ENCODE results near the gene MOCS1.
"Not testable (repeated sequence)": the region's sequence is repeated elsewhere in the genome, so short reads cannot be mapped to it uniquely, and the experiment has no call there.

The MOCS1 gene

DNA sequence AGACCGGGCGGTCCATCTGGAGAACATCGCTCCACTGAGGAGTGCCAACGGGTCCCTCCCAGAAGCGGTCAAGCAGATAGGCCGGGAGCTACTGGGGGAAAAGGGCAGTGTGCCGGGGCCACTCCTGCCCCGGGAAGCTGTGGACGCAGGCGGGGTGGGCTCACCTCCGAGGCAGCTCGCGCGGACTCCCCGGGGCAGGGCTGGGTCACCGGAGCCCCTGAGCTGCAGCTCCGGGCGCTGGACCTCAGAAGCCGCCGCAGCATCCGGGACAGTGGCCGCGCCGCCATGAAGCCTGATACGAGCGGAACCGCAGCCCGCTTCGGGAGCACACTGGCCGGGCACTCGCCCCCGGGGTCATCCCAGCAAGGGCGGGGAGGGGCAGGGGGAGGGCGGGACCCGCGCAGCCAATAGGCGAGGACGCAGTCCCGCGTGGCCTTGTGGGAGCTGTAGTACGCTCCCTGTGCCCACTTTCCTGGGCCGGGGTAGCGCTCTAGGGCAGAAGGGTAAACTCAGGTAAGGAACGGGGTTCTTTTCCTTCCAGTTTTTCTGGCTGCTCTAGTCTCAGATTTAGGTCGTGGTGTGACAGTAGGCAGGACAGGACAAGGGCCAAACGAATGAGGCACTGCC, at the start of gene MOCS1:
MOCS1 (minus strand) TSS at position 332 of the 627 bp plus-strand sequence; CDS start at position 287, 45 bp downstream.
- peak; percentile 22 for DNase-seq

GRCh38 chr6:39984051-39984450, 49.8 kb upstream of the MOCS1 start:
- DNase-seq = no peak

- no peak for DNase-seq
Observed at GRCh38 chr6:39983193-39983592, 48.9 kb upstream of the MOCS1 start.

DNA sequence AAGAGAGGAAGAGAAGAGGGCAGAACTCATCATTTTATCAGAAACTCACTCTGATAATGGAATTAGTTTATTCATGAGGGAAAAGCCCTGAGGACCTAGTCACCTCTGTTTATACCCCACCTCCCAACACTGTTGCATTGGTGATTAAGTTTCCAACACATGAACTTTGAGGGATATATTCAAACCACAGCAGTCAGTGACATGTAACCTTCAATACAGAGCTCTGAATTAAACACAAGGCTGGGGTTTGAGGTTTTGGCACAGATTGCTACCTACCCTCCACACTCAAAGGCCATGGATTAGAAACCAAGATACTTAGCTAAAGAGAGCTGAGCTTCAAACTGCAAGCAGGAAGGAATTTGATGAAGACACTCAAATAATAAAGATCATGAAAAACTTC, 48.5 kb upstream of the MOCS1 start:
- DNase-seq = no peak

DNA sequence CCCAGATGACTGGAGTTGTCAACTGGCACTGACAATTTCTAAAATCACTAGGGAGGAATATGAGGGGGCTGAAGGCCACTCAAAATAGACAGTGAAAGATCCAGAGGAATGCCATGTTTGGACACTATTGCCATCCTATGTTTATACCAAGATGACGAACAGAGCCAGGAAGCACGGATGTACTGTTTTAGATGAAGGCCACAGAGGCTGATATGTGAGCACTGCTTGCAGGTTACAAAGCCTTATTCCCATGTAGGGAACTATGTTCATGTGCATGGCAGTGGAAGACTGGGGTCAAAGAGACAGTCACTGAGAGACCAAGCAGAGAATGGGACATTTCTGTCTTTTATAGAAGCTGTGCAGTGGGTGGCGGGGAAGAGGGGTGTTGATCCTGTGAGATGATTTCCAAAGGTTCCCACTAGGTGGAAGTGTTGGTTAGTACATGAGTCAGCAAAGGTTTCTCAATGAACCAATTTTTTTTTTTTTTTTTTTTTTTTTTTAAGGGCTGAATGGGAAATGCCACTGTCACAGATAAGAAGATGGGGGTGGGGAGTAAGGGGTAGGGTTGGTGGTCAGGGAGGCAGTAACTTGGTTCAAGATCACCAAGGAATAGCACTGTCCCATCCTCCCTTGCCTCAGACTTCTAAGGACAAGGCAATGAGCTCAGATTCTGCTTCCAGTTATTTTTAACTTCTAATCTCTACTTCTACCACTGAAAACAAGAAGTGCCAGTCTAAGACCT, 46.7 kb upstream of the MOCS1 start:
- peak; percentile 42 for DNase-seq

- DNase-seq = no peak
Observed at GRCh38 chr6:39979461-39980328, 45.4 kb upstream of the MOCS1 start.

GRCh38 chr6:39978240-39978639, 44.0 kb upstream of the MOCS1 start:
- no peak for DNase-seq

DNA sequence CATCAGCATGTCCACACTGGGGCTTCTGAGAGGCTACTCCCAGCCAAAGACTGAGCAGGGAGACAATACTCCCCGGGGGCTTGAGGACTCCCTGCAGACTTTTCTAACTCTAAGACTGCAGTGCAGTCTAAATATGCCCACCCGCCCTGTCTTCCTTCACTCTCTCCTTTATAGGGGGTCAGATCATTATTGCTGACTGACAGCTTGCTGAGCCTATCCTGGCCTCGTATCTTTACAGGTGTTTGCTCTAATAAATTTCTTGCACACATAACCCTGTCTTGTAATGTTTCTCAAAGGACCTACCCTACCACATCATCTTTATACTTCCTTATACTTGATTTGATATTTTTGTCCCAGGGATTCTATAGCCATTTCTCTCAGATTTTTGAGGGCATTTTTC, 39.4 kb upstream of the MOCS1 start:
- no peak for DNase-seq

GRCh38 chr6:39972717-39973116, 38.5 kb upstream of the MOCS1 start:
- not testable (repeated sequence) for DNase-seq

DNA sequence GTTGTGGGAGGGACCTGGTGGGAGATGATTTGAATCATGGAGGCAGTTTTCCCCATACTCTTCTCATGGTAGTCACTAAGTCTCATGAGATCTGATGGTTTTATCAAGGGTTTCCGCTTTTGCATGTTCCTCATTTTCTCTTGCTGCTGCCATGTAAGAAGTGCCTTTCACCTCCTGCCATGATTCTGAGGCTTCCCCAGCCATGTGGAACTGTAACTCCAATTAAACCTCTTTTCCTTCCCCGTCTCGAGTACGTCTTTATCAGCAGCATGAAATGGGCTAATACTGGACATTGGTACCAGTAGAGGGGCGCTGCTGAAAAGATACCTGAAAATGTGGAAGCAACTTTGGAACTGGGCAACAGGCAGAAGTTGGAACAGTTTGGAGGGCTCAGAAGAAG, 36.9 kb upstream of the MOCS1 start:
- DNase-seq = not testable (repeated sequence)

GRCh38 chr6:39965751-39966150, 31.5 kb upstream of the MOCS1 start:
- DNase-seq = no peak

DNA sequence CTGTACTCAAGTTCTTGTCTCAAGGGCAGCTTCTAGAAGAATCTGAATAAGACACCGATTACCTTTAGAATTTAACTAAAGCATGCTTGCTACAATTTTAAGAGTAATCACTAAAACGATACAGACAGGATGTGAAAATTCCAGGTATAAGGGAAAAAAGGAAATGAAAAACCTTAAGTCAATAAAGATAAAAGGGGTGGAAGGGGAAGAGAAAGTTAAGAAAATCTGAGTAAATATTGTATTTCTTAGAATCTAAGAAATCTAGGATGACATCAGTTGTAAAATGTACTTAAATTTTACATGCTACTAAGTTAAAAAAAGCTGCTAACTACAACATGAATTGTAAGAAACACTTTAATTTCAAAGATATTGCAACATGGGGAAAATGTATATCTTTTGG, 30.3 kb upstream of the MOCS1 start:
- DNase-seq = no peak

DNA sequence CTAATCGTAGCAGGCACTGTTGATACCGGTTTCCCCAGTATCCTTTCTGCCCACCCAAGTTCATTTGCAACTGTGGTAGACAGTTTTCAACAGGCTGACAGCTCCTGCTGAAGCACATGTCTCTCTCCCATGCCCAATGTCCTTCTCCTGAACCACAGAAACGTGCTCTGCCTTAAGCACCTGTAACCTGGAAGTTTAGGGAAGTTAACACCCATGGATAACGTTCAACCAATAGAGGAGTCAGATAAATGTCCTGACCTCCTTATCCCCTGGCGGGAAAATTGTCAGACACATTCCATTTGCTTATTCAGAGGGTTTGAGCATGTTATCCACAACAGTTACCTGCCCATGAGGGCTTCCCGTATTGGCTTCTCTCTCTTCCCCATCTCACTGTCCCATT, 29.8 kb upstream of the MOCS1 start:
- no peak for DNase-seq

GRCh38 chr6:39962831-39963230, 28.6 kb upstream of the MOCS1 start:
- no peak for DNase-seq

- no peak for DNase-seq
Observed at GRCh38 chr6:39961178-39961577, 26.9 kb upstream of the MOCS1 start.

DNA sequence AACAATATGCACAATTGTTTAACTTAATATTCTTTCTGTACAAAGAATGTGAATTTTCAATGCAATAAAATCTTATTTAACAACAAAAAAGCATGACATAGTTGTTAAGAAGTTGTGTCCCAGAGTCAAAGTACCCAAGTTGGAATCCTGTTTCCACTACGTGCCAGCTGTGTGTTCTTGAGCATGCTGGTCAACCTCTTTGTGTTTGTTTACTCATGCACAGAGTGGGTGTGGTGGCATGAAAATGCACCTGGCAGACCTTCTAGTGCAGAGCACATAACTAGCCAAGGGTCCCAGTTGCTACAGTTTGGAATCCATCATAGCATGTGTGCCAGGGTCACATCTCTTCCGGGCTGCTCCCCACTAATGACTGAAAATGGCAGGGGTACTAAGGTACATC, 24.7 kb upstream of the MOCS1 start:
- DNase-seq = no peak

- no peak for DNase-seq
Observed at GRCh38 chr6:39956936-39957335, 22.7 kb upstream of the MOCS1 start.

DNA sequence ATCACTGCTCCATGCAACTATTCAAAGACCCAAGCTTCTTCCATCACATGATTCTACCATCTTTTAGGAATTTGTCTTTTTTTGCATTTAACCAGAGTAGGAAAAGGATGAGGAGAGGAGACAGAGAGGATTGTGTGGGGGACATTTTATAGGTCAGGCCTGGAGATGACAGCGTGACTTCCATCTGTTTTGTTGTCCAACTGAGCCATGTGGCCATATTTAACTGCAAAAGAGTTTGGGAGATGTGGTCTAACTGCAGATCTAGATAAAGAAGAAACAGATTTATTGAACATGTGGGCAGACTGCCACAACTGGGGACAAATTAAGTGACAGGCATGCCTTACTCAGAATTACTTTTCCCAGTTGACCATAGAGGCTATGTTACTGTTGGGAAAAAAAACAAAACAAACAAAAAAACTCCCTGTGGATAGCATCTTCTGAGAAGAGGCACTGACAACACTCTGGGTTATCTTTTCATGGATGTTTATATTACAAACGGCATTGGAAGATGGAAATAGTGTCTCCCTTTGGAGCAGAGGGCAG, 18.9 kb upstream of the MOCS1 start:
- no peak for DNase-seq

DNA sequence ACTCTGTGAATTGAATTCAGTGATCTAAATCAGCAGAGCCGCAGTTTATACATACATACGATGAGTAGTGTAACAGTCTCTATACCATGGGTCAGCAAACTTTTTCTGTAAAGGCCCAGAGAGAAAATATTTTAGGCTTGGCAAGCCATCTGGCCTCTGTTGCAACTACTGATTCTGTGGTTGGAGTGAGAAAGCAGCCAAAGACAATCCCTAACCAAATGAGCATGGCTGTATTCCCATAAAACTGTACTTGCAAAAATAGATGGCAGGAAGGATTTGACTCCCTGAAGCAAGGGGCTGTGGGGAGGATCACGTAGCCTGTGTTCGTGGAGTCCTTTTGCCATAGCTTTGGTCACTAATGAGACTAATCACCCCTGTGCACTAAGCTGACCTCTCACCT, 17.9 kb upstream of the MOCS1 start:
- DNase-seq = no peak

- no peak for DNase-seq
Observed at GRCh38 chr6:39951716-39952115, 17.5 kb upstream of the MOCS1 start.

- DNase-seq = no peak
Observed at GRCh38 chr6:39951191-39951590, 16.9 kb upstream of the MOCS1 start.

DNA sequence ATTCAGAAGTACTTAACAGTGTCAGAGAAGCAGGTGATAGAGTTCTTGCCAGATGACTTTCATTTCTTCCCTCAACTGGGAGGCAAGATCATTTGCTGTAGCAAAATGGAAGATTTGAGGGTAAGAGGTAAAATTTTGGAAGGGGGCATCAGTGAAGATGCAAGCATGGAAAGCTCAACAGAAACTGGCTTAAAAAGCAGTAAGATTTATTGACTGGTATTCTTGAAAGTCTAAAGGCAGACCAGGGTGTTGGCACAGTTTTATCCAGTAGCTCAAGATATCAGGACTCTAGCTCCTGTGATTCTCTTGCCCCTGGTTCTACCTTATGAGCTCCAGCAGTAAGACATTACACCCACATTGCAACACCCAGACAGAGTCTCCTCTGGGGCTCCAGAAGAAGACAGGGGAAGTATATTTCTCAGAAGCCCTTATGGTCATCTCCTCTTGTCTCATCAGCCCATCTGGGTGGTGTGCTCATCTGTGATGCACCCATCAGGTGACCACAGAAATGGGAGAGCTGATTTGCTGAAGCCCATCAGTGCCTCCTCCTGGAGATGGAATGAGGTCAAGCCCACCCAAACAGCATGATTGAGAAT, 16.0 kb upstream of the MOCS1 start:
- DNase-seq = no peak

- no peak for DNase-seq
Observed at GRCh38 chr6:39948199-39948791, 14.0 kb upstream of the MOCS1 start.
